Measurements from ENCODE around the gene ARHGAP32. TPM values are rescaled to one million over a fixed set of nuclear protein-coding genes. Genes with fewer than 3 reads are reported as not detected.

The ARHGAP32 gene
- total and polyA plus RNA-seq, 2 donors (not counting 1 experiment from before 2014, with no cell fraction given) = 4.0 to 9.6 TPM

- no peaks in the 10 kb centered on the region for H3K79me2 ChIP-seq (ENCODE audit: control insufficient read depth, insufficient read depth, low read length)
- no peaks in the 10 kb centered on the region for H3K36me3 ChIP-seq (ENCODE audit: control insufficient read depth, insufficient read depth, low read length)
- H2AFZ ChIP-seq (ENCODE audit: low read length) = no peak overlapping the region
- no peak overlapping the region for H3K4me2 ChIP-seq (ENCODE audit: extremely low read depth, insufficient read depth, low read length)
- H3K27ac ChIP-seq (ENCODE audit: insufficient read depth, low read length) = no peak overlapping the region
- H3K4me3 ChIP-seq (replicated peaks in 1 of 4; ENCODE audit: control extremely low read depth in 1 of 4, insufficient read depth in 1 of 4, low read depth in 3 of 4, low read length in 4 of 4) = no peak overlapping the region
- TF ChIP-seq CTCF (conservative IDR thresholded peaks at IDR 0.05 in 1 of 2, IDR thresholded peaks at IDR 0.05 in 1 of 2; ENCODE audit: low read depth in 1 of 2, low read length in 2 of 2) (no peak), EZH2 (IDR thresholded peaks at IDR 0.05; ENCODE audit: low read length, missing control alignments) (no peak)
- H3K27me3 ChIP-seq (ENCODE audit: control insufficient read depth, insufficient read depth, low read length) = no peaks in the 10 kb centered on the region
- H3K4me1 ChIP-seq (ENCODE audit: control insufficient read depth, extremely low read depth, insufficient read depth, low read length) = no peaks in the 10 kb centered on the region
- H4K20me1 ChIP-seq (ENCODE audit: control insufficient read depth, extremely low read depth, insufficient read depth, low read length) = no peaks in the 10 kb centered on the region
- DNase-seq (ENCODE audit: low read depth in 2 of 2) = no peak
- no peak overlapping the region for H3K9ac ChIP-seq (ENCODE audit: insufficient read depth, low read length)
- H3K9me3 ChIP-seq (ENCODE audit: control insufficient read depth, insufficient read depth, low read depth, low read length) = no peaks in the 10 kb centered on the region
Measured at GRCh38 chr11:129213261-129213660, 21.1 kb upstream of the ARHGAP32 start.

- no peaks in the 10 kb centered on the region for H3K79me2 ChIP-seq (ENCODE audit: control insufficient read depth, insufficient read depth, low read length)
Measured at GRCh38 chr11:129211397-129211796, 19.3 kb upstream of the ARHGAP32 start.

GRCh38 chr11:129210831-129211181, 18.7 kb upstream of the ARHGAP32 start:
- no peaks in the 10 kb centered on the region for H4K20me1 ChIP-seq (ENCODE audit: control insufficient read depth, extremely low read depth, insufficient read depth, low read length)
- no peaks in the 10 kb centered on the region for H3K27me3 ChIP-seq (ENCODE audit: control insufficient read depth, insufficient read depth, low read length)
- no peak for TF ChIP-seq CTCF (conservative IDR thresholded peaks at IDR 0.05 in 1 of 2, IDR thresholded peaks at IDR 0.05 in 1 of 2; ENCODE audit: low read depth in 1 of 2, low read length in 2 of 2)
- no peak for TF ChIP-seq EZH2 (IDR thresholded peaks at IDR 0.05; ENCODE audit: low read length, missing control alignments)
- H3K9ac ChIP-seq (ENCODE audit: insufficient read depth, low read length) = no peak overlapping the region
- H3K27ac ChIP-seq (ENCODE audit: insufficient read depth, low read length) = no peak overlapping the region
- no peaks in the 10 kb centered on the region for H3K36me3 ChIP-seq (ENCODE audit: control insufficient read depth, insufficient read depth, low read length)
- H3K4me1 ChIP-seq (ENCODE audit: control insufficient read depth, extremely low read depth, insufficient read depth, low read length) = no peaks in the 10 kb centered on the region
- no peak overlapping the region for H3K4me3 ChIP-seq (replicated peaks in 1 of 4; ENCODE audit: control extremely low read depth in 1 of 4, insufficient read depth in 1 of 4, low read depth in 3 of 4, low read length in 4 of 4)
- no peaks in the 10 kb centered on the region for H3K79me2 ChIP-seq (ENCODE audit: control insufficient read depth, insufficient read depth, low read length)
- no peak overlapping the region for H3K4me2 ChIP-seq (ENCODE audit: extremely low read depth, insufficient read depth, low read length)
- no peaks in the 10 kb centered on the region for H3K9me3 ChIP-seq (ENCODE audit: control insufficient read depth, insufficient read depth, low read depth, low read length)
- DNase-seq (ENCODE audit: low read depth in 2 of 2) = no peak
- H2AFZ ChIP-seq (ENCODE audit: low read length) = no peak overlapping the region

More at GRCh38 chr11:129211397-129211796, 19.3 kb upstream of the ARHGAP32 start:
- TF ChIP-seq EZH2 (IDR thresholded peaks at IDR 0.05; ENCODE audit: low read length, missing control alignments) (no peak), CTCF (conservative IDR thresholded peaks at IDR 0.05 in 1 of 2, IDR thresholded peaks at IDR 0.05 in 1 of 2; ENCODE audit: low read depth in 1 of 2, low read length in 2 of 2) (no peak)
- Histone ChIP-seq H3K4me3 (replicated peaks in 1 of 4; ENCODE audit: control extremely low read depth in 1 of 4, insufficient read depth in 1 of 4, low read depth in 3 of 4, low read length in 4 of 4) (no peak overlapping the region), H3K4me1 (ENCODE audit: control insufficient read depth, extremely low read depth, insufficient read depth, low read length) (no peaks in the 10 kb centered on the region), H3K27ac (ENCODE audit: insufficient read depth, low read length) (no peak overlapping the region), H3K27me3 (ENCODE audit: control insufficient read depth, insufficient read depth, low read length) (no peaks in the 10 kb centered on the region), H3K36me3 (ENCODE audit: control insufficient read depth, insufficient read depth, low read length) (no peaks in the 10 kb centered on the region), H3K9me3 (ENCODE audit: control insufficient read depth, insufficient read depth, low read depth, low read length) (no peaks in the 10 kb centered on the region), H3K4me2 (ENCODE audit: extremely low read depth, insufficient read depth, low read length) (no peak overlapping the region), H2AFZ (ENCODE audit: low read length) (no peak overlapping the region), H4K20me1 (ENCODE audit: control insufficient read depth, extremely low read depth, insufficient read depth, low read length) (no peaks in the 10 kb centered on the region), H3K9ac (ENCODE audit: insufficient read depth, low read length) (no peak overlapping the region)
- DNase-seq (ENCODE audit: low read depth in 2 of 2) = no peak

Data from fibroblast of lung (primary cell).